ENCODE measurements around the gene ZFP37.
"Not testable (repeated sequence)": the region's sequence is repeated elsewhere in the genome, so short reads cannot be mapped to it uniquely, and the experiment has no call there.

ZFP37 gene

DNA sequence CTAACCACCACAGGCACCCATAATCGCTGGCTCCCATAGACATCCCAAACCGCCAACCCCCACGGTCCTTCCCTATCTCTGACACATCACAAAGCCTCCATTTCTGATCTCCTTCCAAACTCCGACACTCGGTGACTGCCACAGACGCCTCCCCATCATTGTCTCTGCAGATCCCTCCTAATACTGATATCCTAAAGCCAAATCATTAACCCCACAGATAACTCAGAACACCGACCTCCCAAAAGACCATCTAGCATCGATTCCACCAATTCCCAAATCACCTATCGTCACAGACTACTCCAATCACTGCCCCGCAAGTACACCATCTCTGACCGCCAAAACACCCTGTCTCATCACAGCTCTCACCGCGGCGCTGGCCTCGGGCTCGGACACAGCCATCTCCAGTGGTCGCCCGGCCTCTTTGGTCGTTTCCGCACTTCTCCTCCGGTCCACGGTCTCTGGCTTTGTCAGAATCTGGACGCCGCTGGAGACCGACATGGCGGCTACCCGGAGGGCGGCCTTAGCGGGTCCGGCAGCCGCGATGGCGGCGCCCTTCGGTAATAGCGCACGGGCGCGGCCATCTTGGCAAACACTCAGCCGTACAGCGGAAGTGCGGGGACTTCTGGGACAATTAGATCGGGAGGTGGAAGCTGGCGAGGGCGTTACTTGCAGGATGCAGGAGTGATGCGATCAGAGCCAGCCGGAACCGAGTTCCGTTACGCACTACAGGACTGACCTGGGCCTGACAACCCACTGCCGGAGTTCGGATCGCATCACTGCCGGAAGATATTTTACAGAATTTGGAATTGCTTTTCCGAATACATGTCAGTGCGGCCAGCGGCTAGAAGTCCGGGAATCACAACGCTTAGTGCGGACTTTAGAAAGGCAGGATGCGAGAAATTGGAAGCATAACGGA lies at the start of gene ZFP37:
TSS of gene ZFP37 (minus strand) at position 534 of the 916 bp plus-strand sequence. CDS start at position 498, 36 bp downstream.
- in situ Hi-C loops (cut with MboI; ENCODE audit: low sequenced_read_pairs): loop anchor here (25.0 kb wide), 1 partner anchor 94 kb away; no protein-coding TSS in a partner anchor

DNA sequence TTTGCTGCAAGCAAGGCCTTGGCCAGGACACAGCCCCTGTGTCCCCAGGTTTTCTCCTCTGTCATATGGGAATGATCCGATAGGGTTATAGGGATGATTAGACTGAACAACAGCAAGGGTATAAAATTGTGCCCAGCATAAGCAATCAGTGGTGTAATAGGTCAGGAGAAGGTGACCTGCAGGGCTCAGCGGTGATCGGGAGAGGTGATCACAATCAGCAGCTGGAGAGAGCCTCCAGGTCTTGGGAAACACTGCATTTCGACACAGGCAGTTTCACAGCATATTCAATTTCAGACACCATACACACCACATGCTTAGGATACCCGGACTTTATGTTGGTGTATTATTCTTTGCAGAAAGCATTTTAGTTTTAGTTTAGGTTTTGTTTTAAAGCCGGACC lies 48.8 kb upstream of the ZFP37 start:
- in situ Hi-C loops (cut with MboI; ENCODE audit: low sequenced_read_pairs): not testable (repeated sequence)

DNA sequence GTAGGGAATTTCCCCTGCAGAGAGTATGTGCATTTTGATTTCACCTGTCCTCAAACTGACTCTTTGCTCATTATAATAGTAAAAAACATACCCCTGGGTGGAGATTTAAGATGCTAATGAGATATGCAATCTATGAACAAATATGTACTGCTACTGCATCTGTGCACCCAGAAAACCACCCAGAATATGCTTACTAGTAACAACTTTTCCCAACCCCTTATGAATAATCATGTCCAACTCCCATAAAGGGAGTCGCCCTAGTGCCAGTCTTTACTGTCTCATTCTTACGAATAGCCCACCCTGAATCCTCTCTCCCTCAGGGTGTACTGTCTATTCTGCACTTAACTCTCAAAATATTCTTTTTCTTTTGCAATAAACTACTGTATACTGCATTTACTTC lies 39.0 kb upstream of the ZFP37 start:
- in situ Hi-C loops (cut with MboI; ENCODE audit: low sequenced_read_pairs): no loop called here

GRCh38 chr9:113089924-113090323 lies 33.4 kb upstream of the ZFP37 start:
- in situ Hi-C loops (cut with MboI; ENCODE audit: low sequenced_read_pairs): not testable (repeated sequence)

GRCh38 chr9:113089143-113089505 lies 32.6 kb upstream of the ZFP37 start:
- in situ Hi-C loops (cut with MboI; ENCODE audit: low sequenced_read_pairs): not testable (repeated sequence)

DNA sequence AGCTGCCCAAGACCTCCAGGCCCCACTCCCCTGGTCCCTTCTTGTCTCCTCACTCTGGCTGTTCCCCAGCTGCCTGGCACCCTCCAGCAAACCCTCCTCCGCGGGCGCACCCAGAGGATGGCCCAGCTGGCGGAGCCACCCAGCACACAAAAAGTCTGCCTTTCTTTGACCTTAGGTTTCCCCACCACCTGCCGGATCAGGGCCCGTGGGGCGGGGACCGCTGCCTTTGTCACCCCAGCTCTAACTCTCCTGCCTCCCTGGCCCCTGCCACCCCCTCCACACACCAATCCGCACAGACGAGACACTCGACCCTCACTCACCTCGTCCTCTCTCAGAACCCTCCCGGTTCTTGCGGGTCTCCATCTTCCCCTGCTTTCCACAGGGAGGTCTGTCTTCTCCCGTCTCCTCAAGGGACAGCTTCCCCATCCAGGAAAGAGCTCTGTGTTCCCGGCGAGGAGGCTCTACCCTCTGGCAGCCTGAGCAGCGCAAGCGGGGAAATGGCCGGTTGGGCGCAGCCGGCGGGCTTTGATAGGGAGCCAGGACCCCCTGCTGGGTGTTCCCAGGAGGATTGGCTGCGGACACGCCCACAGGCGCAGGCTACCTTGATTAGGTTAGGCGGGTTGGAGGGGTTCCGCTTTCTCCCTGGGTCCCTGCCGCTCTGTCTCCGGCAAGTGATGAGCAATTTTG lies 32.1 kb upstream of the ZFP37 start:
- in situ Hi-C loops (cut with MboI; ENCODE audit: low sequenced_read_pairs): not testable (repeated sequence)

- in situ Hi-C loops (cut with MboI; ENCODE audit: low sequenced_read_pairs): loop anchor here (25.0 kb wide), 1 partner anchor 101 kb away; no protein-coding TSS in a partner anchor
Measured at GRCh38 chr9:113062932-113063310, 6.4 kb upstream of the ZFP37 start.

GRCh38 chr9:113062256-113062931 lies 5.9 kb upstream of the ZFP37 start:
- in situ Hi-C loops (cut with MboI; ENCODE audit: low sequenced_read_pairs): loop anchor here (25.0 kb wide), 1 partner anchor 100 kb away; no protein-coding TSS in a partner anchor

DNA sequence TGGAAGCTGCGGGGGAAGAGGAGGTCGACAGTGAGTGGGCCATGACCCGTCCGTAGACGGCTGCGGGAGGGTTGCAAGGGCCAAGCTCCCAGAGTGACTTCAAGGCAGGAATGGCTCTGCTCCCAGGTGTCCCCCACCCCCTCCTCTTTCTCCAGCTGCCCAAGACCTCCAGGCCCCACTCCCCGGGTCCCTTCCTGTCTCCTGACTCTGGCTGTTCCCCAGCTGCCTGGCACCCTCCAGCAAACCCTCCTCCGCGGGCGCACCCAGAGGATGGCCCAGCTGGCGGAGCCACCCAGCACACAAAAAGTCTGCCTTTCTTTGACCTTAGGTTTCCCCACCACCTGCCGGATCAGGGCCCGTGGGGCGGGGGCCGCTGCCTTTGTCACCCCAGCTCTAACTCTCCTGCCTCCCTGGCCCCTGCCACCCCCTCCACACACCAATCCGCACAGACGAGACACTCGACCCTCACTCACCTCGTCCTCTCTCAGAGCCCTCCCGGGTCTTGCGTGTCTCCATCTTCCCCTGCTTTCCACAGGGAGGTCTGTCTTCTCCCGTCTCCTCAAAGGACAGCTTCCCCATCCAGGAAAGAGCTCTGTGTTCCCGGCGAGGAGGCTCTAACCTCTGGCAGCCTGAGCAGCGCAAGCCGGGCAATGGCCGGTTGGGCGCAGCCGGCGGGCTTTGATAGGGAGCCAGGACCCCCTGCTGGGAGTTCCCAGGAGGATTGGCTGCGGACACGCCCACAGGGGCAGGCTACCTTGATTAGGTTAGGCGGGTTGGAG lies 4.7 kb upstream of the ZFP37 start:
- in situ Hi-C loops (cut with MboI; ENCODE audit: low sequenced_read_pairs): loop anchor here (25.0 kb wide), 1 partner anchor 99 kb away; no protein-coding TSS in a partner anchor

DNA sequence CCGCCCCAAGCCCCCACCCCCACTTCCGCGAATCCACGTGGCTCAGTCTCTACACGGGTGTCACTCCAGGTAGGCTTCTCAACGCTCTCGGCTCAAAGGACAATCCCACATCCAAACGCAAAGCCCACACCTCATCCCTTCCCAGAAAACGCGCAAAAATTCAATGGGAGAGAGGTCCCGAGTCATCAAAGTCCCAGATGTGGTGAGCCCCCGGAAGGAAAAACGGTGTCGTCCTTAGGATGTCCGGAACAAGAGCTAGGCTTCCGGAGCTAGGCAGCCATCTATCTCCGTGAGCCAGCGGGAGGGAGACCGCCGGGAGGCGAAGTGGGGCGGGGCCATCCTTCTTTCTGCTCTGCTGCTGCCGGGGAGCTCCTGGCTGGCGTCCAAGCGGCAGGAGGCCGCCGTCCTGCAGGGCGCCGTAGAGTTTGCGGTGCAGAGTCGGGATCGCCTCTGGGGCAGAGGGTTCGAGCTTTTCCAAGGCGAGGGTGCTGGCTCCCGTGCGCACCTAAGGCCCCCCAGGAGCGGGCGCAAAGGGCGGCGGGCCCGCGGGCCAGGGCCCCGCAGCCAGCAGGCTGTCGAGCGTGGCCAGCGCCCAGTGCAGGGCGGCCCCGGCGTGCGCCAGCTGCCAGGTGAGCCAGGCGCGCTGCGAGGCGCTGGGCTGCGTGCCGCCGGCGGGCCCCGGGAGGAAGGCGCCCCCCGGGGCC lies 3.2 kb upstream of the ZFP37 start:
- in situ Hi-C loops (cut with MboI; ENCODE audit: low sequenced_read_pairs): loop anchor here (25.0 kb wide), 1 partner anchor 97 kb away; no protein-coding TSS in a partner anchor

- in situ Hi-C loops (cut with MboI; ENCODE audit: low sequenced_read_pairs): loop anchor here (25.0 kb wide), 1 partner anchor 95 kb away; no protein-coding TSS in a partner anchor
Measured at GRCh38 chr9:113057193-113057592, 669 bp upstream of the ZFP37 start.

- in situ Hi-C loops (cut with MboI; ENCODE audit: low sequenced_read_pairs): no loop called here
Measured at GRCh38 chr9:113042884-113043657, 13.5 kb downstream of the ZFP37 start.

GRCh38 chr9:113026200-113026599 lies 30.3 kb downstream of the ZFP37 start:
- in situ Hi-C loops (cut with MboI; ENCODE audit: low sequenced_read_pairs): no loop called here

DNA sequence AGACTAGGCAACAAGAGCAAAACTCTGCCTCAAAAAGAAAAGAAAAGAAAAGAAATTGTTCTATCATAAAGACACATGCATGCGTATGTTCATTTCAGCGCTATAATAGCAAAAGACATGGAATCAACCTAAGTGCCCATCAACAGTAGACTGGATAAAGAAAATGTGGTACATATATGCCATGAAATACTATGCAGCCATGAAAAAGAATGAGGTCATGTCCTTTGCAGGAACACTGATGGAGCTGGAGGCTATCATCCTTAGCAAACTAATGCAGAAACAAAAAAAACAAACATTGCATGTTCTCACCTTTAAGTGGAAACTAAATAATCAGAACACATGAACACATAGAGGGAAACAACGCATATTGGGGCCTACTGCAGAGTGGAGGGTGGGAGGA lies 38.3 kb downstream of the ZFP37 start:
- in situ Hi-C loops (cut with MboI; ENCODE audit: low sequenced_read_pairs): no loop called here

DNA sequence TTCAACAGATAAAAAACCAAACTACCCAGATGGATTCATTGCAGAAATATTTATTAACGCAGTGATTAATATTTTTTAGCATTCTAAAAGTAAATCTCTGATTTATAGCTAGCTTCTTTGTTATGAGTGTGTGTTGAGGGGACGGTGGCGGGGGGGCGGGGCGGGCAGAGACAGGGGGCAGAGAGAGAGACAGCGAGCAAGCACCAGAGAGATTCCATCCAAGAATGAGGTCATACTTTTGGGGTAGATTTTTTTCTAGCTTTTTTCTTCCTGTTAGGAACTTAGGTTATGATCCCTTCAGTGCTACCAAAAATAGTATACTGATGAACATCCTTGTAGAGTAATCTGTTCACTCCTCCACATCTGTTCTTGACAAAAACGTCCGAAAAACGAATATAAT lies 44.0 kb downstream of the ZFP37 start:
- in situ Hi-C loops (cut with MboI; ENCODE audit: low sequenced_read_pairs): no loop called here

- in situ Hi-C loops (cut with MboI; ENCODE audit: low sequenced_read_pairs): no loop called here
Measured at GRCh38 chr9:113011911-113012381, 44.6 kb downstream of the ZFP37 start, which contains the start of gene ZNF883. Gene ZNF883 (minus strand): TSS chr9:113012192.

DNA sequence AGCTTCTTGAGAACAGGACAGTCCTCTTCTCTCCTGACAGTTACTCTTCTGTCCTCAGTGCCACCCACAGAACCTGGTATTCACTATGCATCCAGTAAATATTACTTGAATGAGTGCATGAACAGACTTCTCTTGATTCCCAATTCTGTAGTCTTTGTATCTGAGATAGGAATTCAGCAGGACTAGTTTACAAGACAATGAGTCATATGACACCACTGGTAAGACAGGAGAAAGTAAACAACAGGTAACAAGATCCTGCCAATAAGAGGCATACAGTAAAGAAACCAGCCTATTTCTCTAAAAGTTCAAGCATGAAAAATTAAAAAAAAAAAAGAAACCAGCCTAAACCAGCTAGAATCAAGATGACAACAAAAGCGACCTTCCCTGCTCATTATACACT lies 50.7 kb downstream of the ZFP37 start:
- in situ Hi-C loops (cut with MboI; ENCODE audit: low sequenced_read_pairs): no loop called here

GRCh38 chr9:112997236-112997941 lies 59.1 kb downstream of the ZFP37 start:
- in situ Hi-C loops (cut with MboI; ENCODE audit: low sequenced_read_pairs): no loop called here
